Suprapubic skin (tissue), 4 donors: Measurements from ENCODE around the gene PWP1. TPM values are rescaled to one million over a fixed set of nuclear protein-coding genes. Genes with fewer than 3 reads are reported as not detected.

Source experiments
- DNase-seq, 2 donors: peaks; one replicate each; pipeline ENCODE4 v3.0.0-alpha.2; 2019; ENCODE audit warnings: low spot score in 2 of 2
- H3K27ac ChIP-seq: fragments of 200-600 bp; sonication (generic); one replicate; pipeline ENCODE4 v1.5.1; 2019
- H3K27me3 ChIP-seq: fragments of 200-600 bp; sonication (generic); one replicate; pipeline ENCODE4 v1.5.1; 2019
- H3K36me3 ChIP-seq: fragments of 200-600 bp; sonication (generic); one replicate; pipeline ENCODE4 v1.5.1; 2019
- H3K4me1 ChIP-seq: fragments of 200-600 bp; sonication (generic); one replicate; pipeline ENCODE4 v1.5.1; 2019
- H3K4me3 ChIP-seq: fragments of 200-600 bp; sonication (generic); one replicate; pipeline ENCODE4 v1.5.1; 2019; ENCODE audit warnings: mild to moderate bottlenecking
- H3K9me3 ChIP-seq: fragments of 200-600 bp; sonication (generic); one replicate; pipeline ENCODE4 v1.5.1; 2019
- EP300 ChIP-seq: sonication (generic); formaldehyde crosslinking; IDR thresholded peaks from one replicate; pipeline ENCODE4 v1.6.1; 2017; ENCODE audit warnings: antibody characterized with exemption
- POLR2A ChIP-seq, 2 donors: fragments of 450-650 bp; IDR thresholded peaks; one replicate each; pipeline ENCODE4 v1.6.1; 2017; ENCODE audit warnings: antibody characterized with exemption in 2 of 2, mild to moderate bottlenecking in 2 of 2, moderate library complexity in 2 of 2
- POLR2AphosphoS5 ChIP-seq, 3 donors: sonication (generic); formaldehyde crosslinking; IDR thresholded peaks; one replicate each; pipeline ENCODE4 v1.6.1; 2017; ENCODE audit warnings: antibody characterized with exemption in 3 of 3
- WGBS: methylation state at CpG from one replicate; pipeline ENCODE4 v1.1.5; 2018; 5-methylcytosine and 5-hydroxymethylcytosine counted together
- total RNA-seq, 4 donors: library from RNA; depleted of rRNA; stranded (reverse); fragments of >200 nt; gene quantifications; one replicate each; pipeline ENCODE4 v1.1.0, GENCODE V29; 2016
- TF ChIP-seq, protein P1 (sequence below), 2 donors: fragments of 200-600 bp in 1 of 2; fragments of 450-650 bp in 1 of 2; sonication (generic) in 1 of 2; IDR thresholded peaks; one replicate each; pipeline ENCODE4 v1.5.1; 2016 to 2019; ENCODE audit warnings: antibody characterized with exemption in 2 of 2, mild to moderate bottlenecking in 1 of 2, moderate library complexity in 1 of 2

The PWP1 gene
- total RNA-seq, 4 donors from 2014 or later, result 50.7 to 97.7 (median 64.6) TPM

DNA sequence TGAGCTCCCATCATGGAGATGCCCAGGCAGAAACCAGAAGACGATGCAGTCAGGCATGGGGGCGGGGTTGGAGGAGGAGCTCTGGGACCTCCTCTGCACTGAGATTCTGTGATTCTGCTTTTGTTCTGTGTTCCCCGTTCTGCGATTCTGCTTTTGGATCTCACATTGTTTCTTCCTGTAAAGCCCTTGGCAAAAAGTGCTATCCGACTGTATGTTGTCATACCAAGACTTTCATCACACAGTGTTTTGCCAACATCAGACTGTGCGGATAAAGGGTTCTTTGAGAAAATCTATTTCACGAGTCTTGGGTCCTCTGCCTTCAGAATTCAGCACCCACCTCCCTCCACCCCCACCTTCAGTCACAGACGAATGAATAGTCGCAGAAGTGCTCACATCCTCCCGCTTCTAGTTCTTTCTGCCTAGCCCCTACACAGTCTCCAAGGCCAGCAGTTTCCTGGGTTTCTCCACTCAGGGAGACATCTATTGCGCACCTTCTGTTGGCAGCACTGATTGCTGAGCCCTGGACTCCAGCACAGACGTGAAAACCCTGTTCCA is 24.7 kb upstream of the PWP1 start:
- no peaks in the 10 kb centered on the region for H3K4me1 ChIP-seq
- H3K9me3 ChIP-seq, result no peaks in the 10 kb centered on the region

GRCh38 chr12:107661830-107662229 is 23.8 kb upstream of the PWP1 start:
- peaks cover 8% of the 10 kb centered on the region for H3K27me3 ChIP-seq
- H3K27ac ChIP-seq, result no peak overlapping the region
- 60% methylated on average over 3 of the region's 3 CpGs for WGBS
- no peaks in the 10 kb centered on the region for H3K4me1 ChIP-seq
- H3K9me3 ChIP-seq, result no peaks in the 10 kb centered on the region
- peaks cover 4% of the 10 kb centered on the region for H3K36me3 ChIP-seq
- TF ChIP-seq POLR2AphosphoS5 (IDR thresholded peaks at IDR 0.05), result no peak
- no peak for TF ChIP-seq EP300
- no peak for TF ChIP-seq POLR2A (IDR thresholded peaks at IDR 0.05)
- TF ChIP-seq, protein P1, sequence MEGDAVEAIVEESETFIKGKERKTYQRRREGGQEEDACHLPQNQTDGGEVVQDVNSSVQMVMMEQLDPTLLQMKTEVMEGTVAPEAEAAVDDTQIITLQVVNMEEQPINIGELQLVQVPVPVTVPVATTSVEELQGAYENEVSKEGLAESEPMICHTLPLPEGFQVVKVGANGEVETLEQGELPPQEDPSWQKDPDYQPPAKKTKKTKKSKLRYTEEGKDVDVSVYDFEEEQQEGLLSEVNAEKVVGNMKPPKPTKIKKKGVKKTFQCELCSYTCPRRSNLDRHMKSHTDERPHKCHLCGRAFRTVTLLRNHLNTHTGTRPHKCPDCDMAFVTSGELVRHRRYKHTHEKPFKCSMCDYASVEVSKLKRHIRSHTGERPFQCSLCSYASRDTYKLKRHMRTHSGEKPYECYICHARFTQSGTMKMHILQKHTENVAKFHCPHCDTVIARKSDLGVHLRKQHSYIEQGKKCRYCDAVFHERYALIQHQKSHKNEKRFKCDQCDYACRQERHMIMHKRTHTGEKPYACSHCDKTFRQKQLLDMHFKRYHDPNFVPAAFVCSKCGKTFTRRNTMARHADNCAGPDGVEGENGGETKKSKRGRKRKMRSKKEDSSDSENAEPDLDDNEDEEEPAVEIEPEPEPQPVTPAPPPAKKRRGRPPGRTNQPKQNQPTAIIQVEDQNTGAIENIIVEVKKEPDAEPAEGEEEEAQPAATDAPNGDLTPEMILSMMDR (IDR thresholded peaks at IDR 0.05), result no peak
- H3K4me3 ChIP-seq, result no peak overlapping the region
- no peak for DNase-seq

More for the DNA sequence above, 24.7 kb upstream of the PWP1 start:
- no peak for TF ChIP-seq POLR2A (IDR thresholded peaks at IDR 0.05)
- TF ChIP-seq POLR2AphosphoS5 (IDR thresholded peaks at IDR 0.05), result no peak
- TF ChIP-seq EP300, result no peak
- TF ChIP-seq, protein P1 (IDR thresholded peaks at IDR 0.05), result no peak
- DNase-seq, result no peak
- WGBS, result 74% methylated on average over 12 of the region's 12 CpGs
- no peak overlapping the region for H3K27ac ChIP-seq
- peaks cover 3% of the 10 kb centered on the region for H3K27me3 ChIP-seq
- peaks cover 4% of the 10 kb centered on the region for H3K36me3 ChIP-seq
- no peak overlapping the region for H3K4me3 ChIP-seq

DNA sequence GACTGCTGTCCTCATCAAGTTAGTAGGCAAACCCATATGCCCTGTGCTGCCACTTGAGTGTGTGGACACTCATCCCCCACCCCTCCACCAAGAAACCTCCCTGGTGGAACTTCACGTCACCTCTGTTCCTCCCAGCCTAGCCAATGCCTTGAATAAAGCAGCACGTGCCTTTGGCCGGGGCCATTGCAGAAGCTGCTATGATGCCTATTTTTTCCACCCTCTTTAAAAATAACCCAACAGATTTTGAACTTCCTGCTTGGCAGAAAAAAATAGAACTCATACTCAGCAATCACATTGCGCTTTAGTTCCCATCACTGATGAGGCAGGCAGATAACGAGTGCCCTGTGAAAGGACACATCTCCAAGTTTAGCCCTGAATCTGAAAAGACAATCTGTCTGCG is 23.1 kb upstream of the PWP1 start:
- H3K27ac ChIP-seq, result no peak overlapping the region
- TF ChIP-seq, protein P1 (IDR thresholded peaks at IDR 0.05), result no peak
- no peak for TF ChIP-seq POLR2AphosphoS5 (IDR thresholded peaks at IDR 0.05)
- no peak for TF ChIP-seq EP300
- no peak for TF ChIP-seq POLR2A (IDR thresholded peaks at IDR 0.05)
- peaks cover 4% of the 10 kb centered on the region for H3K36me3 ChIP-seq
- no peaks in the 10 kb centered on the region for H3K4me1 ChIP-seq
- no peak overlapping the region for H3K4me3 ChIP-seq
- no peaks in the 10 kb centered on the region for H3K9me3 ChIP-seq
- 58% methylated on average over 6 of the region's 6 CpGs for WGBS
- H3K27me3 ChIP-seq, result peaks cover 11% of the 10 kb centered on the region
- DNase-seq, result no peak

DNA sequence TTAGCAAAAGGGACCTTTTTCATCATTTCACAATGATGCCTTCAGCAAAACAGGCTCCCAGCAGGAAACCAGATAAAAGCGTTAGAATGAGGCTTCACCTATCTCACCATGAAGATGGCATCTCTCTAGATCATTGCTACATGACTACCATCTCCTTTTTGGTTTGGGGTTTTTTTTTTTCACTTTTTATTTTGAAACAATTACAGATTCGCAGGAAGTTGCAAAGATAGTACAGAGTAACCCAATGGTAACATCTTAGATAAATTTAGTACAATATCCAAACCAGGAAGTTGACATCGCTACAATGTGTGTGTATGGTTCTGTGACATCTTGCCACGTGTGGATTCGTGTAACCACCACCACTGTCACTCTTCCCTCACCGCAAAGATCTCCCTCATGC is 22.3 kb upstream of the PWP1 start:
- Histone ChIP-seq H3K27me3 (peaks cover 13% of the 10 kb centered on the region), H3K27ac (no peak overlapping the region), H3K9me3 (no peaks in the 10 kb centered on the region), H3K4me1 (no peaks in the 10 kb centered on the region), H3K36me3 (no peaks in the 10 kb centered on the region), H3K4me3 (no peak overlapping the region)
- TF ChIP-seq EP300, result no peak
- TF ChIP-seq, protein P1 (IDR thresholded peaks at IDR 0.05), result no peak
- no peak for TF ChIP-seq POLR2A (IDR thresholded peaks at IDR 0.05)
- no peak for TF ChIP-seq POLR2AphosphoS5 (IDR thresholded peaks at IDR 0.05)
- 65% methylated on average over 6 of the region's 6 CpGs for WGBS
- DNase-seq, result no peak

GRCh38 chr12:107666009-107666408 is 19.6 kb upstream of the PWP1 start:
- Histone ChIP-seq H3K4me3 (no peak overlapping the region), H3K27ac (no peak overlapping the region), H3K9me3 (no peaks in the 10 kb centered on the region), H3K36me3 (no peaks in the 10 kb centered on the region), H3K27me3 (peaks cover 34% of the 10 kb centered on the region), H3K4me1 (no peaks in the 10 kb centered on the region)
- 93% methylated on average over 1 of the region's 1 CpG for WGBS
- TF ChIP-seq POLR2A (IDR thresholded peaks at IDR 0.05), result no peak
- TF ChIP-seq POLR2AphosphoS5 (IDR thresholded peaks at IDR 0.05), result no peak
- TF ChIP-seq EP300, result no peak
- TF ChIP-seq, protein P1 (IDR thresholded peaks at IDR 0.05), result no peak
- no peak for DNase-seq
